AG04450 (cell line): ENCODE measurements around the gene TRAPPC3L. TPM values are rescaled to one million over a fixed set of nuclear protein-coding genes. Genes with fewer than 3 reads are reported as not detected.

Experiments
- CTCF ChIA-PET: fragments of 300-600, 350-600 bp; formaldehyde crosslinking; extraction: SDS; loops from one replicate; lab custom pipeline; 2022; ENCODE audit warnings: antibody characterized with exemption, inconsistent platforms; lab: Charles Lee
- POLR2A ChIA-PET: fragments of 350-600 bp; formaldehyde crosslinking; extraction: SDS; loops from one replicate; lab custom pipeline; 2021; ENCODE audit warnings: antibody characterized with exemption, inconsistent platforms; lab: Yijun Ruan, JAX
- DNase-seq: peaks from one replicate; pipeline ENCODE4 v3.0.0-alpha.2; 2011; ENCODE audit warnings: low read depth, low spot score
- H3K27ac ChIP-seq: one replicate; pipeline ENCODE4 v1.5.1; 2012; ENCODE audit warnings: low read depth, low read length, control low read depth
- H3K27me3 ChIP-seq: one replicate; pipeline ENCODE4 v1.6.0; 2012; ENCODE audit warnings: low read length; ENCODE audit not compliant: control insufficient read depth, insufficient read depth
- H3K4me3 ChIP-seq: 2 replicates; pipeline ENCODE4 v1.5.1; 2011; ENCODE audit warnings: mild to moderate bottlenecking, low read depth, low read length, control low read depth
- H3K9me3 ChIP-seq: 2 replicates; pipeline ENCODE4 v1.5.1; 2012; ENCODE audit warnings: low read length; ENCODE audit not compliant: control insufficient read depth, insufficient read depth
- polyA plus RNA-seq: library from polyadenylated mRNA; depleted of rRNA; stranded (reverse); fragments of >200 nt; gene quantifications from 2 replicates; pipeline ENCODE4 v1.2.3, GENCODE V29; 2011
- TF ChIP-seq, protein P1 (sequence below): IDR thresholded peaks from 2 replicates; pipeline ENCODE4 v1.5.1; 2011; ENCODE audit warnings: low read depth, low read length, control low read depth, inconsistent platforms

Gene TRAPPC3L
- polyA plus RNA-seq, 1 experiment = 0.19 TPM

DNA sequence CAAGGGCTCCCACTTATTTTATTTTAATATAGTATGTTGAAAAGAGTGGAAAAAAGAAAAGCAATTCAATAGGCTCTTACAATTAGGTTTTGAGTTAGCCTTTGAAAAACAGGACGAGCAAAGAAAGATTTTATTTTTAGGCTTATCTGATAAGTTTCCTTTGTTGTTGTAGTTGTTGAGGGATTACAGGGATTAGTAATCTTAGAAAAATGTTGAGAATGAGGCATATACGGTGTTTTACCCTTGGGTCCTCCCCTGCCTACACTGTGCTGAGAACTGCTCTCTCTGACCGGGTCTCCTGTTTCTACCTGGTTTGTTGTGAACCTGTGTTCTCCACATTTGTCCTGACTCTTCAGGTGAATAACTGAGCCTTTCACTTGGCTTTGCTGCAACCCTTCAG, 16.7 kb downstream of the TRAPPC3L start:
- no peak overlapping the region for H3K27ac ChIP-seq
- no peaks in the 10 kb centered on the region for H3K27me3 ChIP-seq
- H3K4me3 ChIP-seq = no peak overlapping the region
- ChIA-PET CTCF (interaction anchor here (1.2 to 2.2 kb wide), 3 partner anchors 17 to 260 kb away, joined by 4 to 6 read pairs (median 5); partner anchors contain the start of gene CALHM5), POLR2A (interaction anchor here (1.1 kb wide), 1 partner anchor 42 kb away, joined by 3 read pairs; the partner anchor contains the start of gene RWDD1)
- DNase-seq = no peak
- TF ChIP-seq, protein P1, sequence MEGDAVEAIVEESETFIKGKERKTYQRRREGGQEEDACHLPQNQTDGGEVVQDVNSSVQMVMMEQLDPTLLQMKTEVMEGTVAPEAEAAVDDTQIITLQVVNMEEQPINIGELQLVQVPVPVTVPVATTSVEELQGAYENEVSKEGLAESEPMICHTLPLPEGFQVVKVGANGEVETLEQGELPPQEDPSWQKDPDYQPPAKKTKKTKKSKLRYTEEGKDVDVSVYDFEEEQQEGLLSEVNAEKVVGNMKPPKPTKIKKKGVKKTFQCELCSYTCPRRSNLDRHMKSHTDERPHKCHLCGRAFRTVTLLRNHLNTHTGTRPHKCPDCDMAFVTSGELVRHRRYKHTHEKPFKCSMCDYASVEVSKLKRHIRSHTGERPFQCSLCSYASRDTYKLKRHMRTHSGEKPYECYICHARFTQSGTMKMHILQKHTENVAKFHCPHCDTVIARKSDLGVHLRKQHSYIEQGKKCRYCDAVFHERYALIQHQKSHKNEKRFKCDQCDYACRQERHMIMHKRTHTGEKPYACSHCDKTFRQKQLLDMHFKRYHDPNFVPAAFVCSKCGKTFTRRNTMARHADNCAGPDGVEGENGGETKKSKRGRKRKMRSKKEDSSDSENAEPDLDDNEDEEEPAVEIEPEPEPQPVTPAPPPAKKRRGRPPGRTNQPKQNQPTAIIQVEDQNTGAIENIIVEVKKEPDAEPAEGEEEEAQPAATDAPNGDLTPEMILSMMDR = no peak
- no peaks in the 10 kb centered on the region for H3K9me3 ChIP-seq

GRCh38 chr6:116528133-116528532, 17.4 kb downstream of the TRAPPC3L start:
- ChIA-PET CTCF (interaction anchor here (1.2 to 2.2 kb wide), 2 partner anchors 16 to 240 kb away, joined by 5 to 6 read pairs; partner anchors contain the start of gene CALHM5), POLR2A (no interaction called here)
- Histone ChIP-seq H3K9me3 (no peaks in the 10 kb centered on the region), H3K27me3 (no peaks in the 10 kb centered on the region), H3K4me3 (no peak overlapping the region), H3K27ac (no peak overlapping the region)
- no peak for DNase-seq
- TF ChIP-seq, protein P1 = no peak

DNA sequence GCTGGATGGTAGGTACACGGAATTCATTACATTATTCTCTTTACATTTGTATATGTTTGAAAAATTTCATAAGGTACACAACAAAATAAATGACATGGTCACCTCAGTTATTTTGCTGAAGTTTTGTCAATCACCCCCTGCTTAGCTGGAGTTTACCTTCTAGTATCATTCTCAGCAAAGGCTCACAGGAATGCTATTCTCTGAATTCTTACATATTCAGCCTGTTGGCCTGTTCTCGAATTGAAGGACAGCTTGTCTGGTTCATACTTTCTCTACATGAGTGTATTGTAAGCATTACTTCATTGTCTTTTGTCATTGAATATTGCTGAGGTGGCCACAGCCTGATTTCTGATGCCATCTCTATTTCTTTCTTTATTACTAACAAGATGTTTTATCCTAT, 21.2 kb downstream of the TRAPPC3L start:
- TF ChIP-seq, protein P1 = no peak
- no peak overlapping the region for H3K4me3 ChIP-seq
- POLR2A ChIA-PET = no interaction called here
- H3K27ac ChIP-seq = no peak overlapping the region
- CTCF ChIA-PET = interaction anchor here (1.4 to 1.5 kb wide), 2 partner anchors 9 to 13 kb away, joined by 3 to 4 read pairs; no protein-coding TSS in a partner anchor
- H3K9me3 ChIP-seq = no peaks in the 10 kb centered on the region
- no peaks in the 10 kb centered on the region for H3K27me3 ChIP-seq
- DNase-seq = no peak

GRCh38 chr6:116522896-116523295, 22.6 kb downstream of the TRAPPC3L start:
- DNase-seq = no peak
- H3K27me3 ChIP-seq = no peaks in the 10 kb centered on the region
- TF ChIP-seq, protein P1 = no peak
- POLR2A ChIA-PET = no interaction called here
- no peak overlapping the region for H3K4me3 ChIP-seq
- H3K27ac ChIP-seq = no peak overlapping the region
- CTCF ChIA-PET = interaction anchor here (1.0 to 2.6 kb wide), 5 partner anchors 10 to 255 kb away, joined by 4 to 17 read pairs (median 6); partner anchors contain the start of gene CALHM5
- no peaks in the 10 kb centered on the region for H3K9me3 ChIP-seq

DNA sequence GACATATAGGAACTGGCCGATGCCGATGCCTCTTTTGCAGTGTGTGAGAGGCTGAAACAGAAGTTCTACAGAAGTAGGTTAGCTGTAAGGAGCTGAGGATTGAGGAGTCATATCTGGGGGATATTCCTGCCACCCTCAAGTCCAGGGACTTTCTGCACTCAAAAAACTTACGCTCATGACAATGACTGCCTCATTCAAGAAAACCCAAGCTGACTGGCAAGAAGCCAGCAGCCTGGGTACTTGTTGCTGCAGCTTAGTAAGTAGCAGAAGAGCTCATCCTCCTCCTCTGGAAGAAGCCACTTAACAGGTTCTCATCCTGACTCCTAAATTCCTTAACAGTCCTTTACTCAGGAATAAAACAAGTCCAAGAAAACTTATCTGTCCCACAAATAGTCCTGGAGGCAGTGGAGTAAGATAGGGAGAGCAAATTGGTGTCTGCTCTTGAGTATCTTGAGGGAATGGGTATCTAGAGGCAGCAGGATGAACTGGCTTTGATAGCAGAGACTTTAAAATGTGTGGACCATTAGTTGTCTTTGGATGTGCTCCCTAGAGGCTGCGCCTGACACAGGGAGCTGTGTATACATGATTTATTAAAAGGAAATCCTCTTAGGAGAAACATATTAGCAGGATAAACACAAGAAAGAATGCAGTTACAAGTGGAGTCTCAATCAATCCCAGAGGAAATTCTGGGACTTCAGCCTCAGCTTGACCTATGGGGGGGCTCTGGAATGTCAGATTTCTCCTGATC, 26.7 kb downstream of the TRAPPC3L start:
- no peak for DNase-seq
- POLR2A ChIA-PET = interaction anchor here (0.6 kb wide), 1 partner anchor 64 kb away, joined by 4 read pairs; no protein-coding TSS in a partner anchor
- TF ChIP-seq, protein P1 = no peak
- CTCF ChIA-PET = interaction anchor here (0.6 to 9.0 kb wide), 5 partner anchors 15 to 252 kb away, joined by 3 to 75 read pairs (median 7); no protein-coding TSS in a partner anchor
- H3K27me3 ChIP-seq = no peaks in the 10 kb centered on the region
- H3K27ac ChIP-seq = no peak overlapping the region
- H3K9me3 ChIP-seq = no peaks in the 10 kb centered on the region
- H3K4me3 ChIP-seq = no peak overlapping the region
